Measurements from ENCODE around the gene CCDC63. TPM values are rescaled to one million over a fixed set of nuclear protein-coding genes. Genes with fewer than 3 reads are reported as not detected.

The CCDC63 gene
- total and polyA plus RNA-seq, 2 donors (not counting 3 experiments of a cell fraction or from before 2014, with no cell fraction given) = not detected

DNA sequence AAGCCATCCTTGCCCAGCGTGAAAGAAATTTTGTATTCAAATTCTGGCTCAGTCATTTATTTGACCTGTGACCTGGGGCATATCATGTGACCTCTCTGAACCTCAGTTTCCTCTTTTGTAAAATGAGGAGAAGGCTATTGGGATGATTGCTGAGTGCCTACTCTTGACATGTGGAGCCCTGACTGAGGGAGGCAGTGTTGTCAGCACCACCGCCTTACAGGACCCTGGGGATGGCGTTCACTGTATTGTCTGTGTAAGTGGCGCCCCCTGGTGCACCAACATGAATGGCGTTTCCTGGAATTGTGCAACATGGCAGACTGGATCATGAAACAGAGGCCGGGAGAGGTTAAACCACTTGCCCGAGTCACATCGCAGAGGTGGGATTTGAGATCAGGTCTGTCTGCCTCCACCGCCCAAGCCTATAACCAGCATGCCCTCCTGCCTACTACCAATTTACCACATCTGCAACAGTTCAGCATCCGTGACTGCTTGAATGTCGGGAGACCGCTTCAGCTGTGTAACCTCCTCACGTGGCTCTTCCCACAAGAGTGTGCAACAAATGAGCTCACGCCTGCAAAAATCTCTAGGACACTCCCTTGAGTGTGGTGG is 20.1 kb upstream of the CCDC63 start:
- no peaks in the 10 kb centered on the region for H3K4me1 ChIP-seq (ENCODE audit: control insufficient read depth, extremely low read depth, insufficient read depth, low read length)
- H2AFZ ChIP-seq (ENCODE audit: low read depth, low read length) = peak overlapping the region; percentile 61
- POLR2A ChIA-PET = no interaction called here
- H3K9ac ChIP-seq (replicated peaks; ENCODE audit: extremely low read depth, insufficient read depth, low read length) = no peak overlapping the region
- H3K4me3 ChIP-seq (replicated peaks in 1 of 3; ENCODE audit: insufficient read depth in 1 of 3, low read depth in 1 of 3, low read length in 3 of 3) = no peak overlapping the region
- no peak for TF ChIP-seq EZH2 (IDR thresholded peaks at IDR 0.05; ENCODE audit: borderline replicate concordance, low read depth, low read length, severe bottlenecking)
- no peak for TF ChIP-seq MYC (IDR thresholded peaks at IDR 0.05; ENCODE audit: low read depth, low read length)
- no peak for TF ChIP-seq POLR2AphosphoS5 (IDR thresholded peaks at IDR 0.05; ENCODE audit: insufficient read depth, low read depth, low read length)
- TF ChIP-seq, protein P1, sequence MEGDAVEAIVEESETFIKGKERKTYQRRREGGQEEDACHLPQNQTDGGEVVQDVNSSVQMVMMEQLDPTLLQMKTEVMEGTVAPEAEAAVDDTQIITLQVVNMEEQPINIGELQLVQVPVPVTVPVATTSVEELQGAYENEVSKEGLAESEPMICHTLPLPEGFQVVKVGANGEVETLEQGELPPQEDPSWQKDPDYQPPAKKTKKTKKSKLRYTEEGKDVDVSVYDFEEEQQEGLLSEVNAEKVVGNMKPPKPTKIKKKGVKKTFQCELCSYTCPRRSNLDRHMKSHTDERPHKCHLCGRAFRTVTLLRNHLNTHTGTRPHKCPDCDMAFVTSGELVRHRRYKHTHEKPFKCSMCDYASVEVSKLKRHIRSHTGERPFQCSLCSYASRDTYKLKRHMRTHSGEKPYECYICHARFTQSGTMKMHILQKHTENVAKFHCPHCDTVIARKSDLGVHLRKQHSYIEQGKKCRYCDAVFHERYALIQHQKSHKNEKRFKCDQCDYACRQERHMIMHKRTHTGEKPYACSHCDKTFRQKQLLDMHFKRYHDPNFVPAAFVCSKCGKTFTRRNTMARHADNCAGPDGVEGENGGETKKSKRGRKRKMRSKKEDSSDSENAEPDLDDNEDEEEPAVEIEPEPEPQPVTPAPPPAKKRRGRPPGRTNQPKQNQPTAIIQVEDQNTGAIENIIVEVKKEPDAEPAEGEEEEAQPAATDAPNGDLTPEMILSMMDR (IDR thresholded peaks at IDR 0.05; ENCODE audit: extremely low read depth in 1 of 2, insufficient read depth in 1 of 2, low read depth in 1 of 2, low read length in 2 of 2) = peak; percentile 74 to 77
- TF ChIP-seq, protein P2, sequence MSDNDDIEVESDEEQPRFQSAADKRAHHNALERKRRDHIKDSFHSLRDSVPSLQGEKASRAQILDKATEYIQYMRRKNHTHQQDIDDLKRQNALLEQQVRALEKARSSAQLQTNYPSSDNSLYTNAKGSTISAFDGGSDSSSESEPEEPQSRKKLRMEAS (IDR thresholded peaks at IDR 0.05; ENCODE audit: insufficient read depth, insufficient read length) = no peak
- BruUV-seq (replicated peaks) = no TSS peak
- peak; percentile 88 for FAIRE-seq
- H4K20me1 ChIP-seq (replicated peaks; ENCODE audit: control insufficient read depth, extremely low read depth, insufficient read depth, low read length) = no peaks in the 10 kb centered on the region
- CTCF ChIA-PET = interaction anchor here (0.7 to 2.1 kb wide), 17 partner anchors 9 to 376 kb away, joined by 3 to 11 read pairs (median 3); partner anchors contain the start of genes ARPC3, CCDC63 and PPP1CC
- intact Hi-C loops (cut with micrococcal nuclease) (loop anchor here (1.0 to 2.0 kb wide), 8 partner anchors 62 to 376 kb away; partner anchors contain the start of genes ARPC3 and PPP1CC), dilution Hi-C loops (cut with MboI; ENCODE audit: extremely low pct_ligation_motif_present, low sequenced_read_pairs) (no loop called here)
- peak; percentile 74 for DNase-seq (ENCODE audit: low read depth, low spot score)
- no peaks in the 10 kb centered on the region for H3K9me1 ChIP-seq (replicated peaks; ENCODE audit: control insufficient read depth, extremely low read depth, insufficient read depth, low read length)
- no peaks in the 10 kb centered on the region for H3K36me3 ChIP-seq (ENCODE audit: control insufficient read depth in 2 of 2, extremely low read depth in 1 of 2, insufficient read depth in 2 of 2, low read length in 2 of 2)
- no peaks in the 10 kb centered on the region for H3K9me3 ChIP-seq (replicated peaks; ENCODE audit: control insufficient read depth, insufficient read depth, low read length)
- H3K79me2 ChIP-seq (ENCODE audit: control insufficient read depth, insufficient read depth, low read length) = no peaks in the 10 kb centered on the region
- H3K4me2 ChIP-seq (ENCODE audit: insufficient read depth, low read length) = no peak overlapping the region
- no peak overlapping the region for H3K27ac ChIP-seq (ENCODE audit: insufficient read depth, low read depth, low read length)
- no peaks in the 10 kb centered on the region for H3K27me3 ChIP-seq (ENCODE audit: control insufficient read depth in 2 of 2, insufficient read depth in 2 of 2, low read length in 2 of 2)

Measured in endothelial cell of umbilical vein (primary cell).